Fibroblast of lung (primary cell): ENCODE measurements around the gene STXBP4. TPM values are rescaled to one million over a fixed set of nuclear protein-coding genes. Genes with fewer than 3 reads are reported as not detected.
A peak's percentile ranks its signal among the peaks of the same experiment; 100 is the strongest.

ENCODE experiments used
- DNase-seq, 2 donors: peaks; one replicate each; pipeline versions ENCODE4 v3.0.0 to v3.0.0-alpha.2; 2010; ENCODE audit warnings: low read depth in 2 of 2
- H2AFZ ChIP-seq: 2 replicates; pipeline ENCODE4 v1.5.1; 2012; ENCODE audit warnings: low read length, control low read depth, inconsistent platforms
- H3K27ac ChIP-seq: 2 replicates; pipeline ENCODE4 v1.5.1; 2011; ENCODE audit warnings: low read length, control low read depth; ENCODE audit not compliant: insufficient read depth
- H3K27me3 ChIP-seq: 2 replicates; pipeline ENCODE4 v1.5.1; 2011; ENCODE audit warnings: mild to moderate bottlenecking, low read length; ENCODE audit not compliant: control insufficient read depth, insufficient read depth
- H3K36me3 ChIP-seq: 2 replicates; pipeline ENCODE4 v1.5.1; 2011; ENCODE audit warnings: low read length; ENCODE audit not compliant: control insufficient read depth, insufficient read depth
- H3K4me1 ChIP-seq: 2 replicates; pipeline ENCODE4 v1.5.1; 2011; ENCODE audit warnings: low read length; ENCODE audit not compliant: control insufficient read depth, insufficient read depth; ENCODE audit errors: extremely low read depth
- H3K4me2 ChIP-seq: 2 replicates; pipeline ENCODE4 v1.5.1; 2011; ENCODE audit warnings: low read length, control low read depth; ENCODE audit not compliant: insufficient read depth; ENCODE audit errors: extremely low read depth
- H3K4me3 ChIP-seq, 4 experiments: fragments of 200-600 bp in 1 of 4; sonication (generic) in 1 of 4; replicated peaks in 1 of 4; 2 replicates each; pipeline ENCODE4 v1.5.1; 2011 to 2016; ENCODE audit warnings: low read length in 4 of 4, low read depth in 3 of 4, mild to moderate bottlenecking in 3 of 4, control low read depth in 2 of 4, inconsistent platforms in 1 of 4, mixed read lengths in 1 of 4; ENCODE audit not compliant: insufficient read depth in 1 of 4; ENCODE audit errors: control extremely low read depth in 1 of 4
- H3K79me2 ChIP-seq: 2 replicates; pipeline ENCODE4 v1.5.1; 2012; ENCODE audit warnings: mild to moderate bottlenecking, low read length, inconsistent platforms; ENCODE audit not compliant: control insufficient read depth, insufficient read depth
- H3K9ac ChIP-seq: 2 replicates; pipeline ENCODE4 v1.5.1; 2011; ENCODE audit warnings: mild to moderate bottlenecking, low read length, control low read depth; ENCODE audit not compliant: insufficient read depth
- H3K9me3 ChIP-seq: 2 replicates; pipeline ENCODE4 v1.5.1; 2012; ENCODE audit warnings: low read depth, low read length; ENCODE audit not compliant: control insufficient read depth, insufficient read depth
- H4K20me1 ChIP-seq: 2 replicates; pipeline ENCODE4 v1.5.1; 2011; ENCODE audit warnings: low read length; ENCODE audit not compliant: control insufficient read depth, insufficient read depth; ENCODE audit errors: extremely low read depth
- EZH2 ChIP-seq: IDR thresholded peaks from 2 replicates; pipeline ENCODE4 v1.5.1; 2012; ENCODE audit warnings: low read length, control low read depth, mild to moderate bottlenecking; ENCODE audit errors: missing control alignments
- polyA plus RNA-seq, 2 donors: library from polyadenylated mRNA; depleted of rRNA in 1 of 2; stranded (reverse) in 1 of 2; unstranded in 1 of 2; fragments of >200 nt; gene quantifications; 2 replicates each; pipeline ENCODE4 v1.2.1, GENCODE V29; 2011 to 2012; ENCODE audit warnings: missing spikeins in 1 of 2
- total RNA-seq: library from RNA; depleted of rRNA; stranded (reverse); fragments of >200 nt; gene quantifications from 2 replicates; pipeline ENCODE4 v1.2.1, GENCODE V29; 2014
- TF ChIP-seq, protein P1 (sequence below), 2 donors: IDR thresholded peaks in 1 of 2; conservative IDR thresholded peaks in 1 of 2; 1 replicate in 1 of 2; 2 replicates in 1 of 2; pipeline ENCODE4 v1.5.1; 2011 to 2012; ENCODE audit warnings: low read length in 2 of 2, control low read depth in 1 of 2, inconsistent platforms in 1 of 2, low read depth in 1 of 2, mild to moderate bottlenecking in 1 of 2

STXBP4 gene
- total and polyA plus RNA-seq, 2 donors (not counting 1 experiment from before 2014, with no cell fraction given) = 5.6 to 9.8 TPM

DNA sequence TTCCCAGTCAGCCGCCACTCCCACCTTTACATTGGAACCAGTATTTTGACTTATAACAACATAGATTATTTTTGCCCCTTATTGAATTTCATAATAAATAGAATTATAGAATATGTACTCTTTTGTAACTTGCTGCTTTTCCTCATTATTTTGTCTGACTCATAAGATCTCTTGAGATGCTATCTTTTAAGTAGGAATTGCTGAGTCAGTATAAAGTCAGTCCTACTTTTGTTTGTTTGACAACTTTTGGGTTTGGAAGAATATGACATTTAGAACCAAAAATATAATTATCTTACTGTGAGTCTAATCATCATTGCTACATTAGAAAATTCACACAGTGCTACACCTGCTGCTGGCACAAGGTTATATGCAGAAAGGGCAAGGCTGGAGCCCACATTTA, 69.7 kb downstream of the STXBP4 start:
- Histone ChIP-seq H4K20me1 (no peaks in the 10 kb centered on the region), H3K4me2 (no peak overlapping the region), H3K79me2 (no peaks in the 10 kb centered on the region), H3K9ac (no peak overlapping the region), H3K36me3 (no peaks in the 10 kb centered on the region), H3K4me3 (no peak overlapping the region), H2AFZ (no peak overlapping the region), H3K4me1 (no peaks in the 10 kb centered on the region), H3K27me3 (no peaks in the 10 kb centered on the region), H3K9me3 (no peaks in the 10 kb centered on the region), H3K27ac (no peak overlapping the region)
- DNase-seq = no peak
- TF ChIP-seq, protein P1, sequence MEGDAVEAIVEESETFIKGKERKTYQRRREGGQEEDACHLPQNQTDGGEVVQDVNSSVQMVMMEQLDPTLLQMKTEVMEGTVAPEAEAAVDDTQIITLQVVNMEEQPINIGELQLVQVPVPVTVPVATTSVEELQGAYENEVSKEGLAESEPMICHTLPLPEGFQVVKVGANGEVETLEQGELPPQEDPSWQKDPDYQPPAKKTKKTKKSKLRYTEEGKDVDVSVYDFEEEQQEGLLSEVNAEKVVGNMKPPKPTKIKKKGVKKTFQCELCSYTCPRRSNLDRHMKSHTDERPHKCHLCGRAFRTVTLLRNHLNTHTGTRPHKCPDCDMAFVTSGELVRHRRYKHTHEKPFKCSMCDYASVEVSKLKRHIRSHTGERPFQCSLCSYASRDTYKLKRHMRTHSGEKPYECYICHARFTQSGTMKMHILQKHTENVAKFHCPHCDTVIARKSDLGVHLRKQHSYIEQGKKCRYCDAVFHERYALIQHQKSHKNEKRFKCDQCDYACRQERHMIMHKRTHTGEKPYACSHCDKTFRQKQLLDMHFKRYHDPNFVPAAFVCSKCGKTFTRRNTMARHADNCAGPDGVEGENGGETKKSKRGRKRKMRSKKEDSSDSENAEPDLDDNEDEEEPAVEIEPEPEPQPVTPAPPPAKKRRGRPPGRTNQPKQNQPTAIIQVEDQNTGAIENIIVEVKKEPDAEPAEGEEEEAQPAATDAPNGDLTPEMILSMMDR (conservative IDR thresholded peaks at IDR 0.05 in 1 of 2, IDR thresholded peaks at IDR 0.05 in 1 of 2; ENCODE audit: low read depth in 1 of 2, low read length in 2 of 2) = no peak

DNA sequence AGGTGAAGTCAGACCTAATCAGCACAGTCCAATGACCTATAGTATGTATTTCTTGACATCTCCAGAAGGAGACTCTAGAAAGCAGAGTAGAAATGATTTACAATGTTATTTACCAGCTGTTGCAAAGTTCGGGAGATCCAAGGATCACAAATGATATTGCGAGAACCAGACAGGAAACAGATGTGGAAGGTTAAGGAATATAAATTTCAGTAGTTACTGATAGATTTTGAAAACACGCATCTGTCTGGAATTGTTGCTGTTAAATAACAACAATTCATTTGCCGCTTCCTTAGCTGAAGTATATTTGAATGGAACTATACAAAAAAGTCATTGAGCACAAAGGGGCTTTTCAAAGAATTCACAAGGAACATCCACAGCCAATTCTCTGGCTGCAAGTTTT, 72.0 kb downstream of the STXBP4 start:
- TF ChIP-seq, protein P1 (conservative IDR thresholded peaks at IDR 0.05 in 1 of 2, IDR thresholded peaks at IDR 0.05 in 1 of 2; ENCODE audit: low read depth in 1 of 2, low read length in 2 of 2) = no peak
- no peak for TF ChIP-seq EZH2
- peak in 1 of 2 donors; percentile 22 for DNase-seq
- Histone ChIP-seq H3K27ac (no peak overlapping the region), H3K9ac (no peak overlapping the region), H3K9me3 (no peaks in the 10 kb centered on the region), H3K4me3 (no peak overlapping the region), H4K20me1 (no peaks in the 10 kb centered on the region), H3K79me2 (no peaks in the 10 kb centered on the region), H3K27me3 (no peaks in the 10 kb centered on the region), H3K4me2 (no peak overlapping the region), H2AFZ (no peak overlapping the region), H3K4me1 (no peaks in the 10 kb centered on the region), H3K36me3 (no peaks in the 10 kb centered on the region)

DNA sequence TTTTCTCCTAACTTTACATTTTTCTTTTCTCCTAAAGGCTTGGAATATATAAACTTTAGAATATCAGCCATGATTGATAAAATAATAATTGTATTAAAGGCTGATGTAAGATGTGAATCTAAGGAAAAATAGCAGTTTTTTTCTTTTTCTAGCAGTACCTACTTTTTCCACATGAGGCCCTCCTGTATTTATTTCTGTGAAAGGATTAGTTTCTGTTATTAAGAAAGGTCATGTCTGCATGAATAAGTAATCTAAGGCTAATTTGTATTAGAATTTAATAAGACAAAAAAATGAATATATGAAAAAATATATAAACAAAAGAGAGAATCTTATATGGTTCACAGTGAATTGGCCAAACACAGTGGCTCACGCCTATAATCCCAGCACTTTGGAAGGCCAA, 85.3 kb downstream of the STXBP4 start:
- Histone ChIP-seq H3K27ac (no peak overlapping the region), H3K79me2 (no peaks in the 10 kb centered on the region), H4K20me1 (no peaks in the 10 kb centered on the region), H3K36me3 (no peaks in the 10 kb centered on the region), H3K27me3 (no peaks in the 10 kb centered on the region), H3K4me3 (no peak overlapping the region), H2AFZ (no peak overlapping the region), H3K4me2 (no peak overlapping the region), H3K4me1 (no peaks in the 10 kb centered on the region), H3K9me3 (no peaks in the 10 kb centered on the region), H3K9ac (no peak overlapping the region)
- no peak for TF ChIP-seq EZH2
- TF ChIP-seq, protein P1 (conservative IDR thresholded peaks at IDR 0.05 in 1 of 2, IDR thresholded peaks at IDR 0.05 in 1 of 2; ENCODE audit: low read depth in 1 of 2, low read length in 2 of 2) = peak in 1 of 2 donors; percentile 31
- DNase-seq = peak in 1 of 2 donors; percentile 41
